ENCODE measurements around the gene BACE1. TPM values are rescaled to one million over a fixed set of nuclear protein-coding genes. Genes with fewer than 3 reads are reported as not detected.

BACE1 gene
- total RNA-seq, 2 donors from 2014 or later, result 0.21 to 0.89 TPM

DNA sequence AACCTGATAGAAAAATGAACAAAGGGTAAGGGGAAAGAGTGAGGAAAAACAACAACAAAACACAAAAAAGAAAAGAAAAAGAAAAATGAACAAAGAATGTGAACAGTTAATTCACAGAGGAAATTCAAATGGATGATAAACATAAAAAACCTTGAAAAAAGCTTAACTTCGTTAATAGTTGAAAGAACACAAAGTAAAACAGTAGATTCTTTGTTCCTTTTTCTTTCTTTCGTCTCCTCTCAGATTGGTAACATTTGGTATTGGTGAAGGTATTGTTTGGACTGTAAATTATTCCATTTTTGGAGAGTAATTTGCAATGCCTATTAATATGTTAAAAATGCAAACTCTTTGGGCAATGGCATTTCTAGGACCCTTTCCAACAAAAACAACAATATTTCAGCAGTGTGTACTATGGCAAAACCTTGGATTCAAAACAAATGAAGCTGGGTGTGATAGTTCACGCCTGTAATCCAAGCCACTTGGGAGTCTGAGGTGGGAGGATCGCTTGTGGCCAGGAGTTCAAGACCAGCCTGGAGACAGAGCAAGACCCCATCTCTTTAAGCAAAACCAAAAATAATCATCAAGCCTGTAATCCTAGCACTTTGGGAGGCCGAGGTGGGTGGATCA is 3.3 kb upstream of the BACE1 start:
- no peak for DNase-seq (ENCODE audit: low spot score)
- H3K36me3 Mint-ChIP-seq, result no peaks in the 10 kb centered on the region
- no peak overlapping the region for H3K27ac Mint-ChIP-seq
- H3K4me1 Mint-ChIP-seq (ENCODE audit: low read depth in 2 of 2), result peaks cover 0 to 9% of the 10 kb centered on the region in 2 donors
- ATAC-seq, result no peak
- H3K27me3 Mint-ChIP-seq, result peaks cover 16 to 18% of the 10 kb centered on the region in 2 donors
- no peak overlapping the region for H3K4me3 Mint-ChIP-seq
- no peaks in the 10 kb centered on the region for H3K9me3 Mint-ChIP-seq

DNA sequence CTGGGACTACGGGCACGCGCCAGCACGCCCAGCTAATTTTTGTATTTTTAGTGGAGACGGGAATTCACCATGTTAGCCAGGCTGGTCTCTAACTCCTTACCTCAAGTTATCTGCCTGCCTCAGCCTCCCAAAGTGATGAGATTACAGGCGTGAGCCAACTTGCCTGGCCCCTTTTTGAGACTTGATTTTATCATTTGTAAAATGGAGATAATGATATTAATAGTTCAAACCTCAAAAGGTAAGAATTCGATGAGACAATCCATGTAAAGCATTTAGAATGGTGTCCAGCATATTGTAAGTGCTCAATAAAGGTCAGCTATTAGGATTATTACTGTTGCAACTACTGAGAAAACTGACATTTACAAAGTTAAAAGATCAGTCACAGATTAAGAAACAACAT is 2.7 kb upstream of the BACE1 start:
- Mint-ChIP-seq H3K36me3 (no peaks in the 10 kb centered on the region), H3K4me3 (no peak overlapping the region), H3K27me3 (peaks cover 16 to 23% of the 10 kb centered on the region in 2 donors)

GRCh38 chr11:117315285-117316196 is 515 bp downstream of the BACE1 start:
- no peaks in the 10 kb centered on the region for H3K9me3 Mint-ChIP-seq
- DNase-seq (ENCODE audit: low spot score) (no peak), ATAC-seq (peak; percentile 80 to 81)
- peaks cover 0 to 9% of the 10 kb centered on the region in 2 donors for H3K4me1 Mint-ChIP-seq (ENCODE audit: low read depth in 2 of 2)
- no peak overlapping the region for H3K27ac Mint-ChIP-seq
- peak overlapping the region; percentile 60 for H3K4me3 Mint-ChIP-seq
- no peaks in the 10 kb centered on the region for H3K36me3 Mint-ChIP-seq
- peaks cover 34 to 37% of the 10 kb centered on the region in 2 donors for H3K27me3 Mint-ChIP-seq

More for the DNA sequence above, 2.7 kb upstream of the BACE1 start:
- ATAC-seq (no peak), DNase-seq (ENCODE audit: low spot score) (no peak)
- Mint-ChIP-seq H3K27ac (no peak overlapping the region), H3K9me3 (no peaks in the 10 kb centered on the region), H3K4me1 (ENCODE audit: low read depth in 2 of 2) (peaks cover 0 to 9% of the 10 kb centered on the region in 2 donors)

DNA sequence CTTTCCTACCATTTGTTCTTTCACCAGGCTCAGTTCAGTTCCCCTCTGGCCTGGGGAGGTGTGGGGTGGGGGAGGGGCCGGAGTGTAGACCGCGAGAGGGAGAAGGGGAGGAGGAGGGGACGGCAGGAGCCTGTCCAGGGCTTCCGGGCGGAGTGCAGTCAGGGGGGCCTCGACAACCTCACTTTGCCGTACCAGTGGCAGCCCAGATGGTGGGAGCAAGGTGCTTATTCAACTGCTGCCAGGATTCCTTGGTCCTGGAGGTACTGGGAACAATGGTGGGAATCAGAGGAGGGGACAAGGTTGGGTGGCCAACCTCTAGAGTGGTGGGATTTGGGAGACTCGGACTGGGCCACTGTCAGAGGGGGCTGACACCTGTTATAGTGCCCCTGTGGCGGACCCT is 1.2 kb downstream of the BACE1 start:
- peaks cover 0 to 9% of the 10 kb centered on the region in 2 donors for H3K4me1 Mint-ChIP-seq (ENCODE audit: low read depth in 2 of 2)
- DNase-seq (ENCODE audit: low spot score), result no peak
- peaks cover 34 to 37% of the 10 kb centered on the region in 2 donors for H3K27me3 Mint-ChIP-seq
- no peak overlapping the region for H3K27ac Mint-ChIP-seq
- ATAC-seq, result no peak
- no peaks in the 10 kb centered on the region for H3K9me3 Mint-ChIP-seq
- peak overlapping the region; percentile 60 for H3K4me3 Mint-ChIP-seq
- H3K36me3 Mint-ChIP-seq, result no peaks in the 10 kb centered on the region

DNA sequence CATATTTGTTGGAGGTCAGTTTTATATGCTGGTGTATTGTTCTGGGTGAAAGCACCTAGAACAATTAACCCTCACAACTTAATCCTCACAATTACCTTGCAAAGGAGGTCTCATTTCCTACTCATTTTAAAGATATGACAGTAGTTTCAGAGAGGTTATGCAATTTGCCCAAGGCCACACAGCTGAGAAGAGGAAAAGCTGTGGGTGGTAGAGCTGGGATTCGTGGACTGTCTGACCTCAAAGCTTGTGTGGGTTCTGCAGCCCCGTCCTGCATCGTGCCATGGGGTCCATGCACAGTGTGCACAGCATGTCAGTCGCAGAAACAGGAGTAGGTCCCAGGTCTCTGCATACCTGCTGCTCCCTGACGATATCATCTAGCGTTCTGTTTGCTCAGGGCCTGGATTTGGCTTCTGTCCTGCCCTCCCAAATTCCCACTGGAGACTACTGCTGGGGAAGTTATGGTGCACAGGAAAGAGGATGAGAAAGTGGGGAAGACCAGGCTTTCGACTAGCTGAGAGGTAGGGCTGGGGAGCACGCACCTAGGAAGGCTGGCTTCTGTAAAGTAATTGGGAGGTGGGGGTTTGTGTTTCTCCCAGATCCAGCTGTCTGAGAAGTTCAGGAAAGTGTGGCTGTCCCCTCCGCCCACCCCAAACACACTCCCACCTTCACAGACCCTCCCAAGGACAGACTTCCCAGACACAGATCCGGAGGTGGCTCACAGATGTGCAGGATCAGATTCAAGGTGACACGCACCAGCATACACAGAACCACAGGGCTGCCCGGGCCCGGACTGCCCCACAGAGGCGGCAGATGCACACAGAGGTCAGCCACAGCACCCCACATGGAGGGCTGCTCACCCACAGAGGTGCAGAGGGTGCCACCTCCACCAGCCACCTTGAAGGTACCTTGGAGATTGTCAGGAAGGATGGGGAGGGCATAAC is 2.0 kb downstream of the BACE1 start:
- DNase-seq (ENCODE audit: low spot score) (no peak), ATAC-seq (no peak)
- Mint-ChIP-seq H3K4me1 (ENCODE audit: low read depth in 2 of 2) (peaks cover 0 to 9% of the 10 kb centered on the region in 2 donors), H3K27ac (no peak overlapping the region), H3K36me3 (no peaks in the 10 kb centered on the region), H3K4me3 (peak overlapping the region; percentile 29), H3K27me3 (peaks cover 39 to 43% of the 10 kb centered on the region in 2 donors), H3K9me3 (no peaks in the 10 kb centered on the region)

GRCh38 chr11:117313091-117313490 is 3.0 kb downstream of the BACE1 start:
- no peak overlapping the region for H3K4me3 Mint-ChIP-seq
- peaks cover 40 to 51% of the 10 kb centered on the region in 2 donors for H3K27me3 Mint-ChIP-seq
- no peak for ATAC-seq

GRCh38 chr11:117309310-117309709 is 6.7 kb downstream of the BACE1 start:
- DNase-seq (ENCODE audit: low spot score) (no peak), ATAC-seq (no peak)
- Mint-ChIP-seq H3K4me3 (no peak overlapping the region), H3K9me3 (no peaks in the 10 kb centered on the region), H3K36me3 (no peaks in the 10 kb centered on the region), H3K27me3 (peaks cover 24 to 38% of the 10 kb centered on the region in 2 donors), H3K4me1 (ENCODE audit: low read depth in 2 of 2) (no peaks in the 10 kb centered on the region), H3K27ac (no peak overlapping the region)

More at GRCh38 chr11:117313091-117313490, 3.0 kb downstream of the BACE1 start:
- H3K36me3 Mint-ChIP-seq, result no peaks in the 10 kb centered on the region
- DNase-seq (ENCODE audit: low spot score), result no peak
- H3K9me3 Mint-ChIP-seq, result no peaks in the 10 kb centered on the region
- H3K27ac Mint-ChIP-seq, result no peak overlapping the region
- H3K4me1 Mint-ChIP-seq (ENCODE audit: low read depth in 2 of 2), result peaks cover 0 to 9% of the 10 kb centered on the region in 2 donors

- peaks cover 0 to 2% of the 10 kb centered on the region in 2 donors for H3K4me1 Mint-ChIP-seq (ENCODE audit: low read depth in 2 of 2)
- no peak for ATAC-seq
Measured at GRCh38 chr11:117305145-117305544, 10.9 kb downstream of the BACE1 start.

DNA sequence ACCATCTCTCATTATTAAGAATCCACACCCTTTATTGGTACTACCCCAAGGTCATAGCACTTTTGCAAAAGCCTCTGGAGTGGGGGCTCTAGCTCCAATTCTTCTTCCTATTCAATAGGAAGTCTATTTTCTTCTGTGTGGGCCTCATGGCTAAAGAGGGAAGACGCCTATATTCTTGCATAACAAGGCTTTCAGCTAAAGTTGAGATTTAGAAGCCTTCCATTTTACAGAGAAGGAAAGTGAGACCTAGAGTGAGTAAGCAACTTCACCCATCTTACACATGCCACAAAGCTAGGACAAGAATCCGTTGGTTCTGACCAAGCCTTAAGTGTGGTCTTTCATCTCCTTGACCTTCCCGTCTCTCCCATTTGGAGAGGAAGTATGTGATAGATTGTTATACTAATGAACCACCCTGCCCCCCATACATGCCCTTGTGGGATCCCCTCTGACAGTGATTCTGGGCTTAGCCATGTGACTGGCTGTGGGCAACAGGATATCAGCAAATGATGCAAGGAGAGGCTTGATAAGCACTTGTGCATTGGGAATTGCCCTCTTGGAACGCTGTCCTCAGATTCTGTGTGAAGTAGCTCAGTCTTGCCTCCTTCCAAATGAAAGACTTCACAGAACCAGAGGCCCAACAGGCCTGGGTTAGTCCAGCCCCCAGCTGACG is 12.3 kb downstream of the BACE1 start:
- no peaks in the 10 kb centered on the region for H3K9me3 Mint-ChIP-seq
- ATAC-seq, result no peak
- H3K27ac Mint-ChIP-seq, result no peak overlapping the region
- no peaks in the 10 kb centered on the region for H3K36me3 Mint-ChIP-seq
- H3K4me3 Mint-ChIP-seq, result no peak overlapping the region
- peaks cover 5 to 14% of the 10 kb centered on the region in 2 donors for H3K27me3 Mint-ChIP-seq
- peaks cover 0 to 2% of the 10 kb centered on the region in 2 donors for H3K4me1 Mint-ChIP-seq (ENCODE audit: low read depth in 2 of 2)
- no peak for DNase-seq (ENCODE audit: low spot score)

More at GRCh38 chr11:117305145-117305544, 10.9 kb downstream of the BACE1 start:
- Mint-ChIP-seq H3K36me3 (no peaks in the 10 kb centered on the region), H3K27ac (no peak overlapping the region), H3K4me3 (no peak overlapping the region), H3K27me3 (peaks cover 13 to 22% of the 10 kb centered on the region in 2 donors), H3K9me3 (no peaks in the 10 kb centered on the region)
- no peak for DNase-seq (ENCODE audit: low spot score)

- peaks cover 0 to 2% of the 10 kb centered on the region in 2 donors for H3K4me1 Mint-ChIP-seq (ENCODE audit: low read depth in 2 of 2)
- no peak for DNase-seq (ENCODE audit: low spot score)
- H3K9me3 Mint-ChIP-seq, result no peaks in the 10 kb centered on the region
- H3K27ac Mint-ChIP-seq, result no peak overlapping the region
- ATAC-seq, result no peak
- H3K4me3 Mint-ChIP-seq, result no peak overlapping the region
- H3K36me3 Mint-ChIP-seq, result no peaks in the 10 kb centered on the region
- peaks cover 5 to 9% of the 10 kb centered on the region in 2 donors for H3K27me3 Mint-ChIP-seq
Measured at GRCh38 chr11:117303101-117303500, 13.0 kb downstream of the BACE1 start.

DNA sequence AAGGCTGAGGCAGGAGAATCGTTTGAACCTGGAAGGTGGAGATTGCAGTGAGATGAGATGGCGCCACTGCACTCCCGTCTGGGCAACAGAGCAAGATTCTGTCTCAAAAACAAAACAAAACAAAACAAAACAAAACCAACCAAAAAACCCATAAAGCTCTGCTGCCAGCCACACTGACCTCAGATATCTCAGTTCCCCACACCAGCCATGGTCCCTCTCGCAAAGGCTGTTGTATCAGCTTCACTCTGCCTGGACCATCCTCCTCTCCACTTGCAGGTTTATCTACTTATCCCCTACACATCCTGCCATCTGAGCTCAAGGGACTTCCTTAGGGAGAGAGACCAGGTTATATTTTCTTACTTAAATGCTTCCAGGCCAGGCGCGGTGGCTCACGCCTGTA is 13.8 kb downstream of the BACE1 start:
- no peaks in the 10 kb centered on the region for H3K9me3 Mint-ChIP-seq
- ATAC-seq (no peak), DNase-seq (ENCODE audit: low spot score) (no peak)
- peaks cover 0 to 2% of the 10 kb centered on the region in 2 donors for H3K4me1 Mint-ChIP-seq (ENCODE audit: low read depth in 2 of 2)
- no peaks in the 10 kb centered on the region for H3K36me3 Mint-ChIP-seq
- peaks cover 5 to 6% of the 10 kb centered on the region in 2 donors for H3K27me3 Mint-ChIP-seq
- no peak overlapping the region for H3K27ac Mint-ChIP-seq
- no peak overlapping the region for H3K4me3 Mint-ChIP-seq

DNA sequence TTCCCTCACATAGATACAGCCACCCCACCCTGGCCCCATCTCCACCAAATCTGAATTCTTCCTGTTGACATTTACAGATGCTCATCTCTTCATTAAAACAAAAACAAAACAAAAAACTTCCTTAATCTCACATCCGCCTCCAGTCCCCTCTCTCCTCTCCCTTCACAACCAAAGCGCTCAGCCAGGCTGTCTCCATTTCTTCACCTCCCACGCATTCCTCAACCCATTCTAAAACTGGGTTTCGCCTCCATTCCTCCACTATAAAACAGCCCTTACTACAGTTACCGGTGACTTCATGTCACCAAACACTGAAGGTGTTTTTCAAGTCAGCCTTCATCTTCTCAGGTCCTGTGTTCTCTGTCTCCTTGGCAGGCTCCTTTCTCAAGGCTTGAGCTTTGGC is 15.3 kb downstream of the BACE1 start:
- H3K4me3 Mint-ChIP-seq, result no peak overlapping the region
- H3K9me3 Mint-ChIP-seq, result no peaks in the 10 kb centered on the region
- H3K4me1 Mint-ChIP-seq (ENCODE audit: low read depth in 2 of 2), result peaks cover 0 to 2% of the 10 kb centered on the region in 2 donors
- peak overlapping the region in 1 of 2 donors; percentile 53 for H3K27ac Mint-ChIP-seq
- H3K27me3 Mint-ChIP-seq, result peaks cover 5 to 6% of the 10 kb centered on the region in 2 donors
- DNase-seq (ENCODE audit: low spot score) (no peak), ATAC-seq (no peak)
- no peaks in the 10 kb centered on the region for H3K36me3 Mint-ChIP-seq

DNA sequence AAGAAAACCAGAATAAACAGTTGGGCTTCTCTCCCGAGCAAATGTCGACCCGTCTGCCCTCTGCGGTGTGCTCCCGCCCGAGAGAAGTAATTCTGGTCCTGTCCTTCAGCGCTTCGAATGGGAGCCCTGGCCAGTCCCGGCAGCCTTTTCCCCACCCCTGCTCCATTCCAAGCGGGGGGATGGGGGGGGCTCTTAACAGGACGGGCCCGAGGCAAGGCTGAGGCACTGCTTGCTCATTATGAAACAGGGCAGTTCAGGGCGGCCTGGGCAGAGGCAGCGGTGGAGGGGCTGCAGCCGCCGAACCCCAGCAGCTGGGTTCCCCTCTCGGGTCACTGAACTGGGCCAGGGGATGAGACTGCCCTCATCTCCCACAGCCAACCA is 15.8 kb downstream of the BACE1 start:
- no peaks in the 10 kb centered on the region for H3K36me3 Mint-ChIP-seq
- ATAC-seq (peak in 1 of 2 donors; percentile 11), DNase-seq (ENCODE audit: low spot score) (no peak)
- H3K27me3 Mint-ChIP-seq, result peaks cover 5 to 6% of the 10 kb centered on the region in 2 donors
- no peak overlapping the region for H3K4me3 Mint-ChIP-seq
- no peaks in the 10 kb centered on the region for H3K9me3 Mint-ChIP-seq
- H3K4me1 Mint-ChIP-seq (ENCODE audit: low read depth in 2 of 2), result peaks cover 0 to 2% of the 10 kb centered on the region in 2 donors
- H3K27ac Mint-ChIP-seq, result peak overlapping the region in 1 of 2 donors; percentile 24

All from natural killer cell treated with Interleukin-12 subunit alpha and Interleukin-12 subunit beta and Interleukin-15 and Interleukin-18, amount 100 ng/mL, for 72 hours (primary cell).